GM12878 (cell line): ENCODE measurements around the gene TPO. TPM values are rescaled to one million over a fixed set of nuclear protein-coding genes. Genes with fewer than 3 reads are reported as not detected.

Experiments used
- ATAC-seq: fragments of 200-7000 bp; cut with Tn5 transposase; 3 replicates; pipeline ENCODE4 v1.9.1; 2020; ENCODE audit warnings: mild to moderate bottlenecking, moderate library complexity
- BruUV-seq: library from RNA; stranded (reverse); fragments of 400-500 nt; replicated peaks from 2 replicates; lab custom pipeline; 2021; lab: Mats Ljungman, UMichigan
- CTCF ChIA-PET: fragments of 300-600 bp; sonication (Branson Sonifier 250); formaldehyde crosslinking; extraction: SDS; loops from one replicate; lab custom pipeline; 2021; ENCODE audit warnings: inconsistent platforms; lab: Yijun Ruan, JAX
- POLR2A ChIA-PET: fragments of 350-600 bp; formaldehyde crosslinking; extraction: SDS; loops from one replicate; lab custom pipeline; 2021; ENCODE audit warnings: inconsistent platforms; lab: Charles Lee
- RAD21 ChIA-PET: fragments of 300-600 bp; sonication (Branson Sonifier 250); formaldehyde crosslinking; loops from one replicate; lab custom pipeline; 2023; ENCODE audit warnings: antibody characterized with exemption; ENCODE audit not compliant: unreplicated experiment; lab: Charles Lee
- SMC1A ChIA-PET: fragments of 300-600 bp; sonication (Branson Sonifier 250); formaldehyde crosslinking; loops from one replicate; lab custom pipeline; 2023; ENCODE audit not compliant: unreplicated experiment, uncharacterized antibody; lab: Charles Lee
- DNase-seq: peaks from one replicate; pipeline ENCODE4 v3.0.0-alpha.2; 2011; ENCODE audit warnings: low read depth, low spot score
- FAIRE-seq: peaks from 3 replicates; lab custom pipeline; 2011; peaks lifted over from hg19 to GRCh38; lab: Jason Lieb, UNC
- H2AFZ ChIP-seq: 2 replicates; pipeline ENCODE4 v1.6.0; 2011; ENCODE audit warnings: low read depth, low read length, control low read depth; ENCODE audit not compliant: control insufficient read depth
- H3K27ac ChIP-seq: 2 replicates; pipeline ENCODE4 v1.5.1; 2011; ENCODE audit warnings: control low read depth; ENCODE audit not compliant: control insufficient read depth, insufficient read depth
- H3K27me3 ChIP-seq, 2 experiments: replicated peaks in 1 of 2; 2 replicates each; pipeline versions ENCODE4 v1.6.0 to v1.6.1; 2011; ENCODE audit warnings: low read length in 1 of 2; ENCODE audit not compliant: control insufficient read depth in 2 of 2, insufficient read depth in 2 of 2
- H3K36me3 ChIP-seq, 2 experiments: 2 replicates each; pipeline ENCODE4 v1.5.1; 2011; ENCODE audit warnings: low read length in 1 of 2; ENCODE audit not compliant: control insufficient read depth in 2 of 2, insufficient read depth in 2 of 2
- H3K4me1 ChIP-seq: 2 replicates; pipeline ENCODE4 v1.6.1; 2011; ENCODE audit warnings: mild to moderate bottlenecking, low read length, moderate library complexity, mixed read lengths; ENCODE audit not compliant: control insufficient read depth, insufficient read depth
- H3K4me2 ChIP-seq: 2 replicates; pipeline ENCODE4 v1.6.0; 2011; ENCODE audit warnings: control low read depth; ENCODE audit not compliant: control insufficient read depth, insufficient read depth
- H3K4me3 ChIP-seq: fragments of 200-600 bp; sonication (generic); 2 replicates; pipeline ENCODE4 v1.5.1; 2016
- H3K79me2 ChIP-seq: 2 replicates; pipeline ENCODE4 v1.6.0; 2011; ENCODE audit warnings: low read length; ENCODE audit not compliant: control insufficient read depth, insufficient read depth
- H3K9ac ChIP-seq: 2 replicates; pipeline ENCODE4 v1.8.0; 2011; ENCODE audit warnings: low read length, control low read depth, mixed read lengths; ENCODE audit not compliant: control insufficient read depth, insufficient read depth
- H3K9me3 ChIP-seq: replicated peaks from 3 replicates; pipeline ENCODE4 v1.5.1; 2011; ENCODE audit warnings: mild to moderate bottlenecking, low read length; ENCODE audit not compliant: control insufficient read depth, insufficient read depth
- H4K20me1 ChIP-seq: 2 replicates; pipeline ENCODE4 v1.6.0; 2011; ENCODE audit not compliant: control insufficient read depth, insufficient read depth
- EGR1 ChIP-seq, 2 experiments: IDR thresholded peaks; 1 replicate in 1 of 2; 2 replicates in 1 of 2; pipeline ENCODE4 v1.6.1; 2011 to 2012; ENCODE audit warnings: low read depth in 2 of 2, low read length in 2 of 2, borderline replicate concordance in 1 of 2, mild to moderate bottlenecking in 1 of 2, moderate library complexity in 1 of 2
- EP300 ChIP-seq, 2 experiments: fragments of 150-350 bp in 1 of 2; IDR thresholded peaks; 2 replicates each; pipeline ENCODE4 v1.6.1; 2011 to 2012; ENCODE audit warnings: low read depth in 2 of 2, low read length in 2 of 2, borderline replicate concordance in 1 of 2, improper control_type of control experiment in 1 of 2, inconsistent platforms in 1 of 2; ENCODE audit not compliant: control insufficient read depth in 1 of 2
- GATAD2B ChIP-seq: fragments of 450-650 bp; conservative IDR thresholded peaks from 2 replicates; pipeline ENCODE4 v1.6.1; 2017; ENCODE audit warnings: low read depth, mild to moderate bottlenecking, moderate library complexity
- WGBS: methylation state at CpG from one replicate; pipeline ENCODE4 v1.1.6; 2016; ENCODE audit warnings: low lambda C conversion rate; ENCODE audit not compliant: insufficient replicate concordance, insufficient coverage; ENCODE audit errors: missing lambda C conversion rate; 5-methylcytosine and 5-hydroxymethylcytosine counted together
- in situ Hi-C: fragments of 300-500 bp; cut with MboI; formaldehyde crosslinking; loops from 9 replicates; pipeline ENCODE4 v1.14.3; 2018; ENCODE audit warnings: mixed read lengths
- intact Hi-C: fragments of 100-400 bp; cut with micrococcal nuclease; formaldehyde crosslinking; loops from one replicate; pipeline ENCODE4 v1.14.2; 2022; ENCODE audit not compliant: unreplicated experiment
- polyA plus RNA-seq, 11 experiments: library from polyadenylated mRNA; depleted of rRNA in 4 of 11; unstranded in 6 of 11; stranded (reverse) in 5 of 11; fragments of >200 nt; fragmentation: Nextera tagmentation in 4 of 11; fragmentation: Illumina TruSeq in 1 of 11; extraction: Ambion mirVana in 4 of 11; extraction: Trizol in 1 of 11; gene quantifications; 1 replicate in 1 of 11; 2 replicates in 10 of 11; pipeline versions ENCODE4 v1.2.1 to v1.2.3, GENCODE V29; 2011 to 2016; ENCODE audit warnings: inconsistent platforms in 2 of 11, missing spikeins in 2 of 11, low read depth in 1 of 11
- total RNA-seq, 4 experiments: library from RNA; depleted of rRNA in 3 of 4; stranded (reverse); fragments of >200 nt in 3 of 4; fragmentation: Illumina TruSeq in 1 of 4; extraction: Trizol in 1 of 4; gene quantifications; 2 replicates each; pipeline versions ENCODE4 v1.2.1 to v1.2.3, GENCODE V29; 2013 to 2021
- TF ChIP-seq, protein P1 (sequence below): fragments of 150-350 bp; IDR thresholded peaks from 2 replicates; pipeline ENCODE4 v1.6.1; 2016; ENCODE audit warnings: low read depth, low read length

The TPO gene
- total and polyA plus RNA-seq, 10 of the 15 experiments (the other 5 are each of a cell fraction or from before 2014, with no cell fraction given), result 0.07 to 0.11 TPM; not detected in 8

DNA sequence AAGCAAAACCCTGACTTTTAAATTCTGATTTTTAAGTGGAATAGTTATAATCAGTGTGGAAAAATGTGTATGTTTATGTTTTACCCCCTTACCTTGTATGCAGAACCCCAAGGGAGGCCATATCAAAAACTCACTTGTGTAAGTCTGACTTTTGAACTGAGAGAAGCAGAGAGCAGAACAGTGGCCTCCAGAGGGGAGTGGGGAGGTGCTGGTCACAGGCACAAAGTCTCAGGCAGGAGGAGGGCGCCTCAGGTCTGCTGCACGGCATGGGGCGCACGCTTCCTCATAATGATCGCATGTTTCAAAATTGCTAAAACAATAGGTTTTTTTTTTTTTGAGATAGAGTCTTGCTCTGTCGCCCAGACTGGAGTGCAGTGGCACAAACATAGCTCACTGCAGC lies 127.8 kb downstream of the TPO start:
- no peak overlapping the region for H3K4me3 ChIP-seq
- DNase-seq, result no peak
- H3K4me2 ChIP-seq, result no peak overlapping the region
- intact Hi-C loops, result loop anchor here (10.0 kb wide), 1 partner anchor 906 kb away; no protein-coding TSS in a partner anchor
- H3K9ac ChIP-seq, result no peak overlapping the region
- H3K27ac ChIP-seq, result no peak overlapping the region
- RAD21 ChIA-PET, result no interaction called here
- SMC1A ChIA-PET, result no interaction called here
- no peaks in the 10 kb centered on the region for H3K36me3 ChIP-seq
- H3K27me3 ChIP-seq, result no peaks in the 10 kb centered on the region; a peak in 2 of 4 replicates
- BruUV-seq, result no TSS peak
- TF ChIP-seq EGR1 (IDR thresholded peaks at IDR 0.05; ENCODE audit: borderline replicate concordance in 1 of 2, low read depth in 2 of 2, low read length in 2 of 2), result no peak
- TF ChIP-seq GATAD2B, result no peak
- TF ChIP-seq, protein P1, sequence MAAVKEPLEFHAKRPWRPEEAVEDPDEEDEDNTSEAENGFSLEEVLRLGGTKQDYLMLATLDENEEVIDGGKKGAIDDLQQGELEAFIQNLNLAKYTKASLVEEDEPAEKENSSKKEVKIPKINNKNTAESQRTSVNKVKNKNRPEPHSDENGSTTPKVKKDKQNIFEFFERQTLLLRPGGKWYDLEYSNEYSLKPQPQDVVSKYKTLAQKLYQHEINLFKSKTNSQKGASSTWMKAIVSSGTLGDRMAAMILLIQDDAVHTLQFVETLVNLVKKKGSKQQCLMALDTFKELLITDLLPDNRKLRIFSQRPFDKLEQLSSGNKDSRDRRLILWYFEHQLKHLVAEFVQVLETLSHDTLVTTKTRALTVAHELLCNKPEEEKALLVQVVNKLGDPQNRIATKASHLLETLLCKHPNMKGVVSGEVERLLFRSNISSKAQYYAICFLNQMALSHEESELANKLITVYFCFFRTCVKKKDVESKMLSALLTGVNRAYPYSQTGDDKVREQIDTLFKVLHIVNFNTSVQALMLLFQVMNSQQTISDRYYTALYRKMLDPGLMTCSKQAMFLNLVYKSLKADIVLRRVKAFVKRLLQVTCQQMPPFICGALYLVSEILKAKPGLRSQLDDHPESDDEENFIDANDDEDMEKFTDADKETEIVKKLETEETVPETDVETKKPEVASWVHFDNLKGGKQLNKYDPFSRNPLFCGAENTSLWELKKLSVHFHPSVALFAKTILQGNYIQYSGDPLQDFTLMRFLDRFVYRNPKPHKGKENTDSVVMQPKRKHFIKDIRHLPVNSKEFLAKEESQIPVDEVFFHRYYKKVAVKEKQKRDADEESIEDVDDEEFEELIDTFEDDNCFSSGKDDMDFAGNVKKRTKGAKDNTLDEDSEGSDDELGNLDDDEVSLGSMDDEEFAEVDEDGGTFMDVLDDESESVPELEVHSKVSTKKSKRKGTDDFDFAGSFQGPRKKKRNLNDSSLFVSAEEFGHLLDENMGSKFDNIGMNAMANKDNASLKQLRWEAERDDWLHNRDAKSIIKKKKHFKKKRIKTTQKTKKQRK, result no peak
- no peak for TF ChIP-seq EP300 (IDR thresholded peaks at IDR 0.05; ENCODE audit: borderline replicate concordance in 1 of 2, control insufficient read depth in 1 of 2, low read depth in 2 of 2, low read length in 2 of 2)
- FAIRE-seq, result no peak
- H2AFZ ChIP-seq, result no peak overlapping the region
- in situ Hi-C loops, result loop anchor here (10.0 kb wide), 1 partner anchor 686 kb away; no protein-coding TSS in a partner anchor
- H3K9me3 ChIP-seq, result no peaks in the 10 kb centered on the region
- CTCF ChIA-PET, result interaction anchor here (1.0 kb wide), 1 partner anchor 13 kb away, joined by 3 read pairs; no protein-coding TSS in a partner anchor
- no peak for ATAC-seq
- POLR2A ChIA-PET, result no interaction called here
- WGBS, result 38% methylated on average over 6 of the region's 6 CpGs
- no peaks in the 10 kb centered on the region for H3K4me1 ChIP-seq
- no peaks in the 10 kb centered on the region for H4K20me1 ChIP-seq
- no peaks in the 10 kb centered on the region for H3K79me2 ChIP-seq
